NCI-H446 treated with DMSO at 0.1 percent for 48 hours (cell line): ENCODE measurements around the gene PSME2.
A peak's percentile ranks its signal among the peaks of the same experiment; 100 is the strongest.

Experiments used
- DNase-seq: peaks from one replicate; lab custom pipeline; 2025; lab: John Stamatoyannopoulos, UW

PSME2 gene

DNA sequence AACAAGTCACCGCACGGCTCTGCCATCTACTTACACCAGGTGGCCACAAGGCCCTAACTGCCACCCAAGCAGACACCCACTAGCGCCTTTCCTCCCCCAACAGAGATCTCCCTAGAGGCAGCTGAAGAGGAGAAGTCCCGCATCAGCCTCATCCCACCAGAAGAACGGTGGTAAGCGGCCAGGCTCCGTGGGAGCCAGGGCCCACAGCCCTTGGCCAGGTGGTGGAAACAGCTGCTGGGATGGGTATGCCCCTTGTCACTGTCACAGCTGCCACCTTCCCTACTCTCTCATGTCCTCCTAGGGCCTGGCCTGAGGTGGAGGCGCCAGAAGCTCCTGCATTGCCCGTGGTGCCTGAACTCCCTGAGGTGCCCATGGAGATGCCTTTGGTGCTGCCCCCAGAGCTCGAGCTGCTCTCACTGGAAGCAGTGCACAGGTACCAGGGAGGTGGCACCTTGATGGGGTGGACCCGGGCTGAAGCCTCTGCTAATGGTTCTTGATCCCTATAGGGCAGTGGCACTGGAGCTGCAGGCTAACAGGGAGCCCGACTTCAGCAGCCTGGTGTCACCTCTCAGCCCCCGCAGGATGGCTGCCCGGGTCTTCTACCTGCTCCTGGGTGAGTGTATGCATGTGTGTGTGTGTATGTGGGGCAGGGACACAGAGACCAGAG lies 33.0 kb upstream of the PSME2 start:
- DNase-seq = no peak

DNA sequence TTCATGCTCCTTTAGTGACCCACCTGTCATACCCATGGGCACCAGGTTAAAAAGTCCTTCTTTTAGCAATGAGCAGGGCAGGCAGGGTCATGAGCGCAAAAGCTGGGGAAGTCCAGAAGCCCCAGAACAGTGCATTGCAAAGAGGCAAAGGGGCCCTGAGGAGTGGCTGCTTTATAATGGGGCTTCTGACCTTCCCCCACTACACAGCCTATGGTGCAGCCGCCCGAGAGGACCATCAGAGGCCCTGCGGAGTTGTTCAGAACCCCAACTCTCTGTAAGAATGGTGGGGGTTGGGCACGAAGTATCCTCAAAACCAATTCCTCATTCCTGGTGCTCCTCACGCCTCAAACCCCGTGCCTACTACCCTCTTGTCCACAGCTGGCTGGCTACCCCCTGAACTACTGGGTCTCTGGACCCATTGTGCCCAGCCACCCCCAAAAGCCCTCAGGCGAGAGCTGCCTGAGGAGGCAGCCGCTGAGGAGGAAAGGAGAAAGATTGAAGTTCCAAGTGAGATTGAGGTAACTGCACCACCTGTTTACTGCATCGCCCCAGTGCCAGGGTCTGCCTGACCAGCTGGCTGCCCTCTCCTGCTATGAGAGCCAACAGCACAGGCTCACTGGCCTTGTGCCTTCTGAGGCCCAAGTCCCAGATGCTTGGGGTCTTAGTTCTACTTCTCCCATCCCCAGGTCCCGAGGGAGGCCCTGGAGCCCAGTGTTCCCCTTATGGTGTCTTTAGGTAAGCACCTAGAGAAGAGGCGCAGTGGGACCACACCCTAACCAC lies 32.2 kb upstream of the PSME2 start:
- DNase-seq = no peak

DNA sequence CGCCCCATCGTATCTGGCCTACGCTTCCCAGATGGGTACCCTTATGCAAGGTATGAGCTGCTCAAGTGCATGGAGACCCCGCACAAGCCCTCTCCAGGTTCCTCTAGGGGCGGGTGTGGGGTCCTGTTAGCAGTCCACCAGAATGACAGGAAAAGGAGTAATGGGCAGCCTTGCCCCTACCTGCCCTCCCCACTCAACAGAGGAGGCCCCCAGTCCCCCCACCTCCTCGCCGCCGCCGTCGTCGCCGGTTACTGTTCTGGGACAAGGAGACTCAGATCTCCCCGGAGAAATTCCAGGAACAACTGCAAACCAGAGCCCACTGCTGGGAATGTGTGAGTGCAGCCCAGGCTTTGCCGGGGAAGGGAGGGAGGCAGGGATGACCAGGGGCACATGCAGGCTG lies 31.5 kb upstream of the PSME2 start:
- no peak for DNase-seq

DNA sequence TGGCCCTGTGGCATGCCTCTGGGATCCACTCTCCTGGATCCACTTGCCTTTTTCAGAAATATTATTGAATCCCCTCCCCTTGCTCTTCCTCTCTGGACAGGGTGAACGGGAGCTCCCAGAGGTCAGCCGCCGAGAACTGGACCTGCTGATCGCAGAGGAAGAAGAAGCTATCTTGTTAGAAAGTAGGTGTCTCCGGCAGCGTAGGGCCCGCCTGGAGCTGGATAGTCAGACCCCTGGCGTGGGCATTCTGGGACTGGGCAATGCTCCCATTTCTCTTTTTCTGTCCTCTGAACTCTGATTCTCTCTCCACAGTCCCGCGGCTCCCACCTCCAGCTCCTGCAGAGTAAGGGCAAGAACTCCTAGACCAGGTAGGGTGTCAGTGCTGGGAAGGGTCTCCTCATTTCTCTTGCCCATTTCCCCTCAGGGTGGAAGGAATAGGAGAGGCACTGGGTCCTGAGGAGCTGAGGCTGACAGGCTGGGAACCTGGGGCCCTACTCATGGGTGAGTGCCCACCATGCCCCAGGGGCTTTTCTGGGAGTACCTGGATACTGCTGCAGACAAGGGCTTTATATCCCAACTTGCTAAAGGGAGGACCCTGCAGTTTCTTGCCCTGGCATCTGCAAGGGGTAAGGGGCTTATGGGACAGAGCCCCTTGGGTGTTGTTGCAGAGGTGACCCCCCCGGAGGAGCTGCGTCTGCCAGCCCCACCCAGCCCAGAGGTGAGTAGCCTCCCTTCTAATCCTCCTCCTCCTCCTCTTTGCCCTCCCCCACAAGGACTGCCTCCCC lies 30.8 kb upstream of the PSME2 start:
- no peak for DNase-seq

DNA sequence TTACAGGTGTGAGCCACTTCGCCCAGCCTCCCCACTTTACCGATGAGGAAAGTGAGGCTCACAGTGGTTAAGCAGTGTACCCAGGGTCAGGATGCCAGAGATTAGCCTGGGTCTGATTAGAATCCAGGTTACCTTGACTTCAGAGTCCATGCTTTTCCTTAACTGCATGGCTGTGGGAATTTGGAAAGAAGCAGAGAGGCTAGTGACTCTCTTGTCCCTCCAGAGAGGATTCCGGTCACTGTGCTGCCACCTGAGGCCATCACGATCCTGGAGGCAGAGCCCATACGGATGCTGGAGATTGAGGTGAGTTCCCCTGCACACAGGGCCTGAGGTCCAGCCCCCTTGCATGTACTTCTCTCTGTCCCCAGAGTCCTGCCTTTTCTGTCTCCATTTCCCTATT lies 30.2 kb upstream of the PSME2 start:
- DNase-seq = no peak

DNA sequence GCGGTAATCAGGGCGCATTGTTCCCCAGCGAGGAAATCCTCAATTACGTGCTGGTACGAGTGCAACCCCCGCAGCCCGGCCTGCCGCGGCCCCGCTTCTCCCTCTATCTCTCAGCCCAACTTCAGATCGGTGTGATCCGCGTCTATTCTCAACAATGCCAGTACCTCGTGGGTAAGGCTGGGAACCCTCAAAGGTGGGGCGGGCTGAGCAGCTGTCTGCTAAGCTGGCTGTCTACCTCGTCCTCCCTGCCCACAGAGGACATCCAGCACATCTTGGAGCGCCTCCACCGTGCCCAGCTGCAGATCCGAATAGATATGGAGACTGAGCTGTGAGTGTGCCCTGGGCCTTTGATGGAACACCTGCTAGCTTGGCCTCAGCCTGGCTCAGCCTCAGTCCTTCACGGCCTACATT lies 26.5 kb upstream of the PSME2 start:
- DNase-seq = no peak

DNA sequence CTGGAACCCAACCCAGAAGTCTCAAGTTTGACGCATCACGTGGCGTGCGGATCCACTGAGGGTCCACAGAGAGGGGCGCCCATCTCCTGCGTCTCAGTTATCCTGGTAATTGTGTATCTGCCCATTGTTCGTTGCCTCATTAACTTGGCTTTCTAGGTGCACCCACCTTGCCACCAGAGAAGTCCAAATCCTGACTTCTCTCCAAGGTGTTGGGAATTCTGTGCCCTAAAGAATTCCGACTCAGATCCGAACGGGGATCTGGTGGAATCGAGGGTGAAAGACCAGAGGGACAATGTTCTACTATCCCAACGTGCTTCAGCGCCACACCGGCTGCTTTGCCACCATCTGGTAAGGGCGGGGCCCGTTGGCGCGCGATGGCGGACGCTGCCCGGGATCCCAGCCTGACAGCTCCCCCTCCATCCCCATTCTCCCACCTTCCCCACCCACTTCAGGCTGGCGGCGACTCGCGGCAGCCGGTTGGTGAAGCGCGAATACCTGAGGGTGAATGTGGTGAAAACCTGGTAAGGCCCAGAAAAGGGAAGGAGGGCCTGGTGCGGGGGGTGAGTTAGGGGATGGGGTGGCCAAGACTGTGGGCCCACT lies 26.0 kb upstream of the PSME2 start:
- DNase-seq = no peak

DNA sequence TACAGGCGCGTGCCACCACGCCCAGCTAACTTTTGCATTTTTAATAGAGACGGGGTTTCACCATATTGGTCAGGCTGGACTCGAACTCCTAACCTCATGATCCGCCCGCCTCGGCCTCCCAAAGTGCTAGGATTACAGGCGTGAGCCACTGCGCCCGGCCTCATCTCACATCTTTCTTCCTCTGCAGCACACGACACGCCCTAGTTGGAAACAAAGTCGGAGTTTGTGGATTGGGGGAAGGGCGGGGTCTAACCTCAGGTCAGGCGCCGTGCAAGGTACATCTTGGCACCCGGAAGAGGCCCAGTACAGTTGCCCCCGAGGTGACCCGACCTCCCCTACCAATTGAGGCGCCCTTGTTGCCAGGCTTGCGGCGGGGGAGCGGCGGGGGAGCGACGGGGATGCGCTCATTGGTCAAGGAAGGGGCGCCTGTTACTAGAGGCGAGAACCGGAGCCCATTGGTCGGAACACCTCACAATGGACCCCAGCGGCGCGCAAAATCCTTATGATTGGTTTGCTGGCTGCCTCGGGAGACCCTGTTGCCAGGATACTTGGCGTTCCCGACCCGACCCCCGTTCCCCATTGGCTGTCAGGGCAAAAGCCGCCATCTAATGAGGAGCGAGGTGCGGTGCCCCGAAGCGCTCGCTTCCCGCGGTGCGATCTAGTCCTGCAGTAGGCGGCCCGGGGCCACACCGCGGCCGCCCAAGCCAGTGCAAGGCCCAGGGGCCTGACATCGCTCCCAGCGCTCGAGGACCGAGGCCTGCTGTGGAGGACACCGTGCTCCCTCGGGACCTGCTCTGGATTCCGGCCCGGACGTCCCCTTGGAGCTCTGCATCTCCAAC lies 25.2 kb upstream of the PSME2 start, which contains the start of gene REC8:
REC8 (plus strand) TSS at position 659 of the 839 bp plus-strand sequence. CDS start 473 bp downstream, outside the sequence.
- peak; percentile 6 for DNase-seq

DNA sequence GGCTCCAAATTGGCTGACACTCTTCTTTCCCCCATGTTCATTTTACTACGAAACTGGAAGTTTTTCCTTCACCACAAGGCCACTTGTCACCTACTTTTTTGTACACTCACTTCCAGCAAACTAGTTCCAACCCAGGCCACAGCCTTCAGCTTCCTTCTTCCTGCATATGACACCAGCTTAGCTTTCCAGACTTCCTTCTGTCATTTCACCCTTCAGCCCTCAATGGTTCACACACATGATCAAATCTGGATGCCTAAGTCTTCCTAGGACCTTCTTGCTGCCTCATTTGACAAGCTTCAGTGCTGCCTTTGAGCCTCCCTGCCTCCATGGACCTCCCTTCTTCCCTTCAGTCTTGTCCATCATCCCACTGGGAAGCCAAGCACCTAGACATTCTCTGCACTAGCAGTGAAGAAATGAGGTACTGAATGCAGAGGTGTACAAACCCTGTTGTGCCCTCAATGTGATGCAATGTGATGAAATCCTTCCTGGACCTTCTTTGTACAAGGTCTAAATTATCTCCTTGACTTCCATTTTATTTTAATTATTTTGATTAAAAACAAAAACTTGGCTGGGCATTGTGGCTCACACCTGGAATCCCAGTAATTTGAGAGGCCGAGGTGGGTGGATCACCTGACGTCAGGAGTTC lies 21.2 kb upstream of the PSME2 start:
- DNase-seq = no peak

DNA sequence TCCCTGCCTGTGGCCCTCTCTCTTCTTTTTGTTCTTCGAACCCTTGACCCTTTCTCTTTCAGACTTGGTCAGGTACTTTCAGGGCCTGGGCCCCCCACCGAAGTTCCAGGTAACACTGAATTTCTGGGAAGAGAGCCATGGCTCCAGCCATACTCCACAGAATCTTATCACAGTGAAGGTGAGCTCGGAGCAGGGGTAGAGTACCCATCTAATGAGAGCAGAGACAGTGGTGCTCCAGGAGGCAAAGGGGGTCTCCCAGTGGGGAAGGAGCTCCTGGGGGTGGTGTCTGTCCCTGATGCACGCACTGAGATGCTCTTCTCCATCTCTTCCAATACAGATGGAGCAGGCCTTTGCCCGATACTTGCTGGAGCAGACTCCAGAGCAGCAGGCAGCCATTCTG lies 19.4 kb upstream of the PSME2 start:
- DNase-seq = no peak

DNA sequence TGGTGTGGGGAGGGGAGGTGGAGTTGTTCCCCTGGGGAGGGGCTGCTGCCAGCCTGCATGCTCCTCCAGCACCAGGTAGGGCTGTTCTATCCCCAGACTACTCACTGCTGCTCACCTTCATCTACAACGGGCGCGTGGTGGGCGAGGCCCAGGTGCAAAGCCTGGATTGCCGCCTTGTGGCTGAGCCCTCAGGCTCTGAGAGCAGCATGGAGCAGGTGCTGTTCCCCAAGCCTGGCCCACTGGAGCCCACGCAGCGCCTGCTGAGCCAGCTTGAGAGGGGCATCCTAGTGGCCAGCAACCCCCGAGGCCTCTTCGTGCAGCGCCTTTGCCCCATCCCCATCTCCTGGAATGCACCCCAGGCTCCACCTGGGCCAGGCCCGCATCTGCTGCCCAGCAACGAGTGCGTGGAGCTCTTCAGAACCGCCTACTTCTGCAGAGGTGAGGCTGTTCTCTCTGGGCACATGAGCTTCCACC lies 18.1 kb upstream of the PSME2 start:
- no peak for DNase-seq

DNA sequence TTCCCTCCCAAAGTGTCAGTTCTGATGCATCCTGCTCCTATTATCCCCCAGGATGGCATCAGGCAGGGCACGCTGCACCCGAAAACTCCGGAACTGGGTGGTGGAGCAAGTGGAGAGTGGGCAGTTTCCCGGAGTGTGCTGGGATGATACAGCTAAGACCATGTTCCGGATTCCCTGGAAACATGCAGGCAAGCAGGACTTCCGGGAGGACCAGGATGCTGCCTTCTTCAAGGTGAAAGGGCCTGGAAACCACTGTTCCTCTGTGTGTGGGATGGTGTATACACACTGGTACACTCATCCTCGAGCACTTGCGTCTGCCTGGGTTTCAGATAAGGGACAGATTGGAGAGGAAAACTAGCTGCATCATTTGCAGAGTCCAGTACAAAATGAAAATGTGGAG lies 15.7 kb upstream of the PSME2 start:
- no peak for DNase-seq

DNA sequence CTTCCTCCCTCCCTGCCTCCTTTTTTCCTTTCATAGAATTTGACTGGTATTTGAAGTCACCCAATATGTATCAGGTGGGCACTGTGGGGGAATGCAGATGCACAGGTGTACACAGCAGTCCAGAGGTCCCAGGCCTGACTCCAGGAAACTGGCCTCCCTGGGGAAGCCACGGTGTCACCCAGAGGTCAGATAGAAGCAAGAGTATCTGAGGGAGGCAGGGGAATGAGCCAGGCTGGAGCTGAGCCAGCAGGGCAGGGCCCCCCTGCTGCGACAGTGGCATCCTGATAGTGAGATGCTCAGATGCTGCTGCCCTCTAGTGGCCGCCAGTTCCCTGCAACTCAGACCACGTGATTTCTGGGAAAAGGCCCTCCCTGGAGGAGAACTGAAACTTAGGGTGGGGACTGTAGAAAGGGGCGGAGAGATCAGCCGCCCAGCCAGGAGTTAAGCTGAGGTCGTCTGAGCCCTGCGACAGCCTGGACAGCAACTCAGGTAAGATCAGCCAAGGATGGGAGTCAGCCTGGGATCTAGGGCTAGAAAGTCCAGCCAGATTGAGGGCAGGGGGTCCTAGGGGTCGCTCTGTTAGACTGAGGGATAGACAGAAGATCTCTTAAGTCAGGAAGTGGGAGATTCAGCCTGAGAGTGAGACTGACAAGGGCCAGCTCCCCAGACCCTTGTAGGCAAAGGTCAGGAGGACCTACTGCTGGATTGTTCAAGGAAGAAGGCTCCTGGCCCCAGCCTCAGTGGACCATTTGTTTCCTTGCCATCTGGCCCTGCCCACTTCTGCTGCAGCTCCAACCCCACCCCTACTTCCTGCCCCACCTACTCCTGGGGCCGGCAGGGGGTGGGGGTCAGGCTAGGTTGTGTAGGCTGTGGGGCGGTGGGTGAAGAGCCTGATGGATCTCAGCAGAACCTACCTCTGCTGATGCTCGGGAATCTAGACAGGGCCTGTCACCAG lies 14.7 kb upstream of the PSME2 start, which contains the start of gene IRF9:
IRF9 (plus strand) TSS at position 416 of the 955 bp plus-strand sequence. CDS start 880 bp downstream, outside the sequence.
- peak; percentile 79 for DNase-seq

DNA sequence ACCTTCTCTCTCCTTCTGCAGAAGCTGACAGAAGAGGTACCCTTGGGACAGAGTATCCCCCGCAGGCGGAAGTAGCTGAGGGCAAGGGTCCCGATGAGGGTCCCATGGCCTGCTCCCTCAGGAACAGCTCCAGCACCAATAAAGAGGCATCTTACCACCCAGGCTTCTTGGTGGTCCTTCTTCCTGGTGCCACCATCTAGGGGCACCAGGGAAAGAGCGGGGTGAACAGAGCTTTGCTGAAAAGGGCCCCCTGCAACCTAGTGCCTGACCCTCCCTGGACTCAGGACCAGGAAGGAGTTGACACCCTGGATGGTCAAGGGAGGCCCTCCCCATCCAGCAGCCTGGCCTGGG lies 14.1 kb upstream of the PSME2 start:
- no peak for DNase-seq

DNA sequence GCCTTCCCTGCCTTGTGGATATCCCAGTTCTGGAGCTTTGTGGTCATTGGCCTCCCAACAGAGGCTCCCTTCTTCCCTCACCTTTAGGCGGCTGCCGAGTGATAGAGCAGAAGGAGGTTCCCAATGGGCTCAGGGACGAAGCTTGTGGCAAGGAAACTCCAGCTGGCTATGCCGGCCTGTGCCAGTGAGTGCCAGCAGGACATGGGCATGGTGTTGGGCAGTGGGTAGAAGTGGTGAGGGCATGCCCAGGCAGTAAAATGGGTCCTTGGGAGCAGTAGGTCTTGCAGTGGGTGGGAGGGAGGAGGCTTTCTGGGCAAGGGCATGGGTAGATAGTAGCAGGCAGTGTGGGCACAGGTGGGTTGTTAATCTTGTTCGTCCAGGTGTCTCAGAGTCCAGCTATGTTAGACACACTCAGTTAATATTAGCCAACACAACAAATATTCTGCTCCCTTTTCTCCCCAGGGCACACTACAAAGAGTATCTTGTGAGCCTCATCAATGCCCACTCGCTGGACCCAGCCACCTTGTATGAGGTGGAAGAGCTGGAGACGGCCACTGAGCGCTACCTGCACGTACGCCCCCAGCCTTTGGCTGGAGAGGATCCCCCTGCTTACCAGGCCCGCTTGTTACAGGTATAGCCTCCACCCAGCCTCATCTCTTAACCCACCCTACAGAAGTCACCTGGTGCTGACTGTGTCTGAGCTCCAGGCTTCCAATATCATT lies 13.5 kb upstream of the PSME2 start:
- DNase-seq = no peak

DNA sequence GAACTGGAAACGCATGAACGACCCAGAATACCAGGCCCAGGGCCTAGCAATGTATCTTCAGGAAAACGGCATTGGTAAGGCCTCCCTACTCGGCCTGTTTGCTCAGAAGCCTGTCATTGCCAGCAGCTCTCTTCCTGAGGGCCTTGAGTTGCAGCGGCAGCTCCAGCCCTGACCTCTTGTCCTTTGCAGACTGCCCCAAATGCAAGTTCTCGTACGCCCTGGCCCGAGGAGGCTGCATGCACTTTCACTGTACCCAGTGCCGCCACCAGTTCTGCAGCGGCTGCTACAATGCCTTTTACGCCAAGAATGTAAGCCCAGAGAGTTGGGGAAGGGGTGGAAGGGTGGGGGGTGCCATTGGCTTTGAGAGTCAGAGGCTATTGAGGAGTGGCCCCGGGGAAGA lies 10.9 kb upstream of the PSME2 start:
- DNase-seq = no peak

DNA sequence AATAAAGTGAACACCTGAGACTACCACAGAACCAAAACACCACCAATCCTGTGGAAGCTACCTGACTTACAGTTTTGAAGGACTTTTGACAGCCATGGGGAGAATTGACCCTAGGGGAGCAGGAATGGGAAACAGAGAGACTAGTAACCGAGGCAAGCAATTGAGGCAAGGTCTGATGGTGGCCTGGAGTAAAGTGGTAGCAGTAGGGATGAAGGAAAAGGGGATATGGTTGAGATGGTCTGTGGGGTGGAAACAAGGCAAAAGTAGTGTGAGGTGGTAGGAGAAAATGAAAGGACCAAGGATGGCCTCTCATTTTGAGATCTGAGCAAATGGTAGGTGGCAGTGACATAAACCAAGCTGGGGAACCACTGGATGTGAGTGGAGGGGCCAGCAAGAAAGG lies 10.4 kb upstream of the PSME2 start:
- no peak for DNase-seq

DNA sequence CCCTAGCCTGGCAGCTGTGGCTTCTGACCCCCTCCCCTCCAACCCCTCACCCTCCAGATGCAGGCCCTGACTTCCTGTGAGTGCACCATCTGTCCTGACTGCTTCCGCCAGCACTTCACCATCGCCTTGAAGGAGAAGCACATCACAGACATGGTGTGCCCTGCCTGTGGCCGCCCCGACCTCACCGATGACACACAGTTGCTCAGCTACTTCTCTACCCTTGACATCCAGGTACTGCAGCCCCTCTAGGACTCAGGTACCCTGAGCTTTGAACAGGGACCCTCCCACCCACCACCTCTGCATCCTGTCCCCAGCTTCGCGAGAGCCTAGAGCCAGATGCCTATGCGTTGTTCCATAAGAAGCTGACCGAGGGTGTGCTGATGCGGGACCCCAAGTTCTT lies 8.7 kb upstream of the PSME2 start:
- no peak for DNase-seq
